Osteoblast (primary cell): ENCODE data around the gene VTA1. TPM values are rescaled to one million over a fixed set of nuclear protein-coding genes. Genes with fewer than 3 reads are reported as not detected.
A peak's percentile ranks its signal among the peaks of the same experiment; 100 is the strongest.

Experiments
- DNase-seq: peaks from one replicate; pipeline ENCODE4 v3.0.0; 2011; ENCODE audit warnings: low spot score, mixed read lengths; ENCODE audit not compliant: insufficient read length; ENCODE audit errors: missing footprints
- H2AFZ ChIP-seq: 2 replicates; pipeline ENCODE4 v1.6.0; 2011; ENCODE audit warnings: mild to moderate bottlenecking, low read length
- H3K27ac ChIP-seq: 2 replicates; pipeline ENCODE4 v1.5.1; 2011; ENCODE audit warnings: mild to moderate bottlenecking, low read depth, low read length, moderate library complexity
- H3K27me3 ChIP-seq: 2 replicates; pipeline ENCODE4 v1.6.0; 2012; ENCODE audit warnings: mild to moderate bottlenecking, control low read depth, inconsistent platforms, low read length, moderate library complexity; ENCODE audit not compliant: insufficient read depth
- H3K36me3 ChIP-seq: 2 replicates; pipeline ENCODE4 v1.5.1; 2011; ENCODE audit warnings: mild to moderate bottlenecking, low read length, control low read depth, moderate library complexity; ENCODE audit not compliant: insufficient read depth
- H3K4me1 ChIP-seq: 2 replicates; pipeline ENCODE4 v1.5.1; 2011; ENCODE audit warnings: mild to moderate bottlenecking, low read length, control low read depth, moderate library complexity; ENCODE audit not compliant: insufficient read depth
- H3K4me2 ChIP-seq: 2 replicates; pipeline ENCODE4 v1.6.0; 2011; ENCODE audit warnings: mild to moderate bottlenecking, low read length; ENCODE audit not compliant: insufficient read depth
- H3K4me3 ChIP-seq: fragments of 200-600 bp; sonication (generic); 3 replicates; pipeline ENCODE4 v1.5.1; 2012; ENCODE audit warnings: mild to moderate bottlenecking, low read length, inconsistent platforms; ENCODE audit not compliant: insufficient read depth
- H3K79me2 ChIP-seq: 2 replicates; pipeline ENCODE4 v1.6.0; 2012; ENCODE audit warnings: mild to moderate bottlenecking, low read length, control low read depth, inconsistent platforms; ENCODE audit not compliant: insufficient read depth
- H3K9me3 ChIP-seq: 2 replicates; pipeline ENCODE4 v1.5.1; 2011; ENCODE audit warnings: low read depth, low read length, control low read depth
- H4K20me1 ChIP-seq: 2 replicates; pipeline ENCODE4 v1.6.0; 2012; ENCODE audit warnings: mild to moderate bottlenecking, low read length, control low read depth; ENCODE audit not compliant: insufficient read depth
- CTCF ChIP-seq: IDR thresholded peaks from 2 replicates; pipeline ENCODE4 v1.5.1; 2011; ENCODE audit warnings: mild to moderate bottlenecking, low read depth, low read length, moderate library complexity; ENCODE audit errors: extremely low read depth
- total RNA-seq: library from RNA; depleted of rRNA; stranded (reverse); fragments of >200 nt; gene quantifications from 2 replicates; pipeline ENCODE4 v1.2.3, GENCODE V29; 2012

Gene VTA1
- total RNA-seq, 1 donor = 61.5 TPM

GRCh38 chr6:142162780-142163179, 15.7 kb downstream of the VTA1 start:
- no peak overlapping the region for H3K4me3 ChIP-seq
- DNase-seq = no peak
- H3K79me2 ChIP-seq = peaks cover 90% of the 10 kb centered on the region
- no peaks in the 10 kb centered on the region for H3K27me3 ChIP-seq
- TF ChIP-seq CTCF = no peak
- no peak overlapping the region for H3K27ac ChIP-seq
- peaks cover 2% of the 10 kb centered on the region for H4K20me1 ChIP-seq
- H2AFZ ChIP-seq = no peak overlapping the region
- peaks cover 13% of the 10 kb centered on the region for H3K36me3 ChIP-seq
- no peaks in the 10 kb centered on the region for H3K9me3 ChIP-seq
- no peak overlapping the region for H3K4me2 ChIP-seq
- no peaks in the 10 kb centered on the region for H3K4me1 ChIP-seq

- Histone ChIP-seq H3K27me3 (no peaks in the 10 kb centered on the region), H3K4me2 (no peak overlapping the region), H3K9me3 (no peaks in the 10 kb centered on the region), H3K4me1 (no peaks in the 10 kb centered on the region), H2AFZ (no peak overlapping the region), H3K36me3 (peaks cover 21% of the 10 kb centered on the region), H4K20me1 (peaks cover 2% of the 10 kb centered on the region), H3K4me3 (no peak overlapping the region), H3K79me2 (peaks cover 68% of the 10 kb centered on the region), H3K27ac (no peak overlapping the region)
- no peak for DNase-seq
- no peak for TF ChIP-seq CTCF
Measured at GRCh38 chr6:142165227-142165626, 18.2 kb downstream of the VTA1 start.

GRCh38 chr6:142167071-142167470, 20.0 kb downstream of the VTA1 start:
- H2AFZ ChIP-seq = no peak overlapping the region
- peak overlapping the region; percentile 3 for H3K27ac ChIP-seq
- no peaks in the 10 kb centered on the region for H3K27me3 ChIP-seq
- no peaks in the 10 kb centered on the region for H3K9me3 ChIP-seq
- H4K20me1 ChIP-seq = peaks cover 2% of the 10 kb centered on the region
- peak; percentile 31 for DNase-seq
- no peak overlapping the region for H3K4me3 ChIP-seq
- H3K36me3 ChIP-seq = peaks cover 27% of the 10 kb centered on the region
- H3K4me1 ChIP-seq = no peaks in the 10 kb centered on the region
- H3K79me2 ChIP-seq = peaks cover 50% of the 10 kb centered on the region
- TF ChIP-seq CTCF = no peak
- no peak overlapping the region for H3K4me2 ChIP-seq

- peaks cover 2% of the 10 kb centered on the region for H4K20me1 ChIP-seq
- no peak overlapping the region for H3K4me2 ChIP-seq
- TF ChIP-seq CTCF = no peak
- H3K36me3 ChIP-seq = peaks cover 30% of the 10 kb centered on the region
- no peaks in the 10 kb centered on the region for H3K27me3 ChIP-seq
- no peak for DNase-seq
- no peaks in the 10 kb centered on the region for H3K4me1 ChIP-seq
- H3K4me3 ChIP-seq = no peak overlapping the region
- no peaks in the 10 kb centered on the region for H3K9me3 ChIP-seq
- H3K27ac ChIP-seq = peak overlapping the region; percentile 3
- H3K79me2 ChIP-seq = peaks cover 46% of the 10 kb centered on the region
- H2AFZ ChIP-seq = no peak overlapping the region
Measured at GRCh38 chr6:142167486-142167885, 20.4 kb downstream of the VTA1 start.
